Measurements from ENCODE around the gene SPATS2L.

GRCh38 chr2:200369886-200370285, 63.4 kb downstream of the SPATS2L start:
- TF ChIP-seq, protein P1, sequence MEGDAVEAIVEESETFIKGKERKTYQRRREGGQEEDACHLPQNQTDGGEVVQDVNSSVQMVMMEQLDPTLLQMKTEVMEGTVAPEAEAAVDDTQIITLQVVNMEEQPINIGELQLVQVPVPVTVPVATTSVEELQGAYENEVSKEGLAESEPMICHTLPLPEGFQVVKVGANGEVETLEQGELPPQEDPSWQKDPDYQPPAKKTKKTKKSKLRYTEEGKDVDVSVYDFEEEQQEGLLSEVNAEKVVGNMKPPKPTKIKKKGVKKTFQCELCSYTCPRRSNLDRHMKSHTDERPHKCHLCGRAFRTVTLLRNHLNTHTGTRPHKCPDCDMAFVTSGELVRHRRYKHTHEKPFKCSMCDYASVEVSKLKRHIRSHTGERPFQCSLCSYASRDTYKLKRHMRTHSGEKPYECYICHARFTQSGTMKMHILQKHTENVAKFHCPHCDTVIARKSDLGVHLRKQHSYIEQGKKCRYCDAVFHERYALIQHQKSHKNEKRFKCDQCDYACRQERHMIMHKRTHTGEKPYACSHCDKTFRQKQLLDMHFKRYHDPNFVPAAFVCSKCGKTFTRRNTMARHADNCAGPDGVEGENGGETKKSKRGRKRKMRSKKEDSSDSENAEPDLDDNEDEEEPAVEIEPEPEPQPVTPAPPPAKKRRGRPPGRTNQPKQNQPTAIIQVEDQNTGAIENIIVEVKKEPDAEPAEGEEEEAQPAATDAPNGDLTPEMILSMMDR (IDR thresholded peaks at IDR 0.05; ENCODE audit: insufficient read depth, low read depth, low read length) = no peak
- no peak for TF ChIP-seq EZH2 (IDR thresholded peaks at IDR 0.05; ENCODE audit: insufficient read depth, low read length)
